Measurements from ENCODE around the gene METTL13.

DNA sequence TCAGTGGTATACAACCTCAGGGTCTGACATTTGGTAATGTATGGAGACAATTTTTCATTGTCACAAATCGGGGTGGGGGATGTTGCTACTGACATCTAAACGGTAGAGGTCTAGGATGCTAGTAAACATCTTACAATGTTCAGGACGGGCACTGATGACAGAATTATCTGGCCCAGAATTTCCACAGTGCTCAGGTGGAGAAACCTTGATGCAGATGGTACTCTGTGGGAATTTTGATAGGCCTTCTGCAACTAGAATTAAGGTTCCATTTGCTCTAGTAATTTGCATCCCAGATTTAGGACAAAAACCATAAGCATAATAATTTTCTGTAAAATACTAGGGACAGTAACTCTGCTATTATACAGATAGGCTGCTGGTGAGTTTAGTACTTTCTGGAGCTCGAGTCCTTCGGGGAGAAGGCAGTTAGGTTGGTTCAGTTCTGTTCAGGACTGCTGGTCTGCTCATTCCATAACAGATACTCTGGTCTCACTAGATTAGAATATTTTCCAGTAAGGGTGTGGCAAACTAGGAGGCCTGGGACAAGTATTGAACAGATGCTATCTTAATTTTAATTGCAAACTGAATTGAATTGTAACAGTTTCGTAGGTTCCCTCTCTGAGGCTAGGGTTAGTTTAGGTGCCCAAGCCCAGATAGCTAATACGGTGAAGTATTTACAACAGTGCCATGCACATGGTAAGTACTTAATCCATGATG lies 11.4 kb downstream of the METTL13 start:
- TF ChIP-seq, protein P1, sequence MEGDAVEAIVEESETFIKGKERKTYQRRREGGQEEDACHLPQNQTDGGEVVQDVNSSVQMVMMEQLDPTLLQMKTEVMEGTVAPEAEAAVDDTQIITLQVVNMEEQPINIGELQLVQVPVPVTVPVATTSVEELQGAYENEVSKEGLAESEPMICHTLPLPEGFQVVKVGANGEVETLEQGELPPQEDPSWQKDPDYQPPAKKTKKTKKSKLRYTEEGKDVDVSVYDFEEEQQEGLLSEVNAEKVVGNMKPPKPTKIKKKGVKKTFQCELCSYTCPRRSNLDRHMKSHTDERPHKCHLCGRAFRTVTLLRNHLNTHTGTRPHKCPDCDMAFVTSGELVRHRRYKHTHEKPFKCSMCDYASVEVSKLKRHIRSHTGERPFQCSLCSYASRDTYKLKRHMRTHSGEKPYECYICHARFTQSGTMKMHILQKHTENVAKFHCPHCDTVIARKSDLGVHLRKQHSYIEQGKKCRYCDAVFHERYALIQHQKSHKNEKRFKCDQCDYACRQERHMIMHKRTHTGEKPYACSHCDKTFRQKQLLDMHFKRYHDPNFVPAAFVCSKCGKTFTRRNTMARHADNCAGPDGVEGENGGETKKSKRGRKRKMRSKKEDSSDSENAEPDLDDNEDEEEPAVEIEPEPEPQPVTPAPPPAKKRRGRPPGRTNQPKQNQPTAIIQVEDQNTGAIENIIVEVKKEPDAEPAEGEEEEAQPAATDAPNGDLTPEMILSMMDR (conservative IDR thresholded peaks at IDR 0.05 in 1 of 2, IDR thresholded peaks at IDR 0.05 in 1 of 2; ENCODE audit: low read depth in 1 of 2, low read length in 2 of 2): no peak
- TF ChIP-seq EZH2 (IDR thresholded peaks at IDR 0.05; ENCODE audit: low read length, missing control alignments): no peak
